ENCODE results near the gene POU3F1.

The POU3F1 gene

DNA sequence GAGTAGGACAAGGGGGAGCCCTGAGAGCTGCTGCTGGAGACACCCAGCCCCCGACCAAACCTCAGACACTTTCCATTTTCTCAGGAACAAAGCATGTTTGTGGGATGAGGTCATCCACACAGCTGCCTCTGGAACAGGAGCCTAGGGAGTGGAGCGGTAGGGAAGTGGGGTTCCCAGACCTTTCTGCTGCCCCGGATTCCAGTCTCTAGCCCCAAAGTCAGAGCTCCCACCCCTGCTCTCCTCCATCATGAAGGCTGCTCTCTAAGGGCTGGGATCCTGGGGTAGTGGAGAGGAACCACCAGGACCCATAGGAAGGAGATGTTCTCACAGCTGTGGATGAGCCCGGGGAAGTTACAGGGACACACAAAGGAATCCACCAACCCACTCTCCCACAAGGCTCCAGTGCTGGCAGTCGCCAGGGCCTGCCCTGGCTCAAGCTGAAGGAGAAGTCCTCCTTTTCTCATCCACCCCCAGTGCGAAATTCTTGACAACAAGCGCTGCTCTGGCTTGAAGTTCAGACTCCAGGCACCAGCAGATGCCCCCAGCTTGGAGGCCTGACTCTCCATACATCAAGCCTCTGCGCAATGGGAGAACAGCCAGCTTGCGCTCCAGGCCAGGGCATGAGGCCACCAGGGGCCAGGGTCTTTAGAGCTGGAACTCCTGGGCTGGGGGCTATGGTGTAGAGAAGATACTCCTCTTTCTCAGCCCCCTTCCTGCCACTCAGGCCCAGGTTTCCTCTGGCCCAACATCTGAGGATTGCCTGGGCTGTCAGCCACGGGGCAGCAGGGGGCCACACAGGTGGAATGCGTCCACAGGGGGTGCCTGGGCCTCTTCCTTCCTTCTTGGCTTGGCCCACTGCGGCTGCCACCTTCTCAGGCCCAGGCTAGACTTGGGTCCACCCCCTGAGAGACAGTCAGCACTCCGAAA is 45.8 kb downstream of the POU3F1 start:
- DNase-seq, result no peak

DNA sequence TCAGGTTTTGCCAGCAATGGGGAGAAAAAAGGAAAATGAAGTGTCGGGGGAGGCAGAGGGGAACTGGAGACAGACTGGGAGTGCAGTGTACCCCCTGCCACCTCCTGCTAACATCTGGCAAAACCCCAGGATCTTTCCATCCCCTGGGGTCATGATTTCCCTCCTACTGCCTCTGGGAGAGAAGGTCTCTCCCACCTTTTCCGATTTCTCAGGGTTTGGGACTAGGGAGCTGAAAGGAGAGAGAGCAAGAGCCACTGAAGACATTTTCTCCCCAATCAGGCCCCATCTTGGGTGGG is 46.4 kb downstream of the POU3F1 start:
- DNase-seq, result no peak

DNA sequence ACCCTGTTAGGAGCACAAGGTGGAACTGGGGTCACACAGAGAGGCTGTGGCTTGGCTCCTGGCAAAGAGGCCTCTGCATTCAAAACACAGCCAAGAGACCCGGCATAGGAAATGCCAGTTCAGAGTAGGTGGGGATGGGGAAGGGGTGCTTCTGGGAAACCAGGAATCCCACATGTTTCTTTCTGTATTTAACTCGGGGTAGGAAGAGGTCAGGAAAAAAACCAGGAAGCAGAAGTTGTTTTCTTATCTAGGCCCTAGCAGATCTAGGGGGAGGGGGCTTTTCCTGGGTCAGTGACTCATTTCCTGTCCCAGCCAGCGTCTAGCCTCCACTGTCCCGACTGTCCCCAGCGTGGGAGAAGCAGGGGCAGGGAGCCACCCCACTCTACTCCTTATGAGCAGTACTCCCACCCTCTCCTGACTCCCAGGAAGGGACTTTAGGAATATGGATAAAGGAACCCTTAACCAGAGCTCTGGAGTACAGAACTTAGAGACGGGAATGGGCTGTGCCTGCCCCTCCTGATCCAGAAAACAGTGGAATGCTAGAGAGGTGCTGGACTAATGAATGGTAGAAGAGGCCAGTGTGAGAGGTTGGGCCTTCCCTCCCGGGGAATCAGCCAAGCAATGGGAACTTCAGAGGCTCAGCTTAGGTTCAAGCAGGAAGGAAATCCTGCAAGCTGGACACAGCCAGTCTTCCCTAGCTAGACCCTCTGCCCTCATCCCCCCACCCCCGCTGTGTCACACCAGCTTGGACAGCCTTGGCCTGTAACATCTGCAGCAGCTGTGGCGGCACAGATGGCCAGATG is 47.0 kb downstream of the POU3F1 start:
- DNase-seq, result peak in 1 of 2 experiments; percentile 13

DNA sequence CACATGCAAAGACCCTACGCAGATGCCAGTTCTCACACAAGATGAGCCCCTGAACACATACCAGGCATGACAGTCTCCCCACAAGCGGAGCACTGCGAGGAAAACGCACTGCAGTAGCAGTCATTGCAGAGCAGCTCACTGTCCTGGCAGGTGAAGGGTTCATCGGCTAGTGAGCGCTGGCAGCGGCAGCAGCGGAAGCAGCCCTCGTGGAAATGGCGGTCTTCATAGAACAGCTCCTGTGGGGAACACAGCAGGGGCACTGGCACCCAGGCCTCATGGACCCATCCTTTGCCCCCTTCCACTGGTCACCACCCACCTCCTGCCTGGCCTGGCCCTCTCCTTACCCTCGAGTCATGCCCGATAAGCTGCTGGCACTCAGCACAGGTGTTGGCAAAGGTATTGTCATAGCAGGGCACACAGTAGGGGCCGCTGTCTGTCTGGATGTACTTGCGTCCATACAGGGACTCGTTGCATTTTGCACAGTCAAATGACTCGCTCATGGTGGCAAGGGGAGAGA is 47.6 kb downstream of the POU3F1 start:
- DNase-seq, result no peak

DNA sequence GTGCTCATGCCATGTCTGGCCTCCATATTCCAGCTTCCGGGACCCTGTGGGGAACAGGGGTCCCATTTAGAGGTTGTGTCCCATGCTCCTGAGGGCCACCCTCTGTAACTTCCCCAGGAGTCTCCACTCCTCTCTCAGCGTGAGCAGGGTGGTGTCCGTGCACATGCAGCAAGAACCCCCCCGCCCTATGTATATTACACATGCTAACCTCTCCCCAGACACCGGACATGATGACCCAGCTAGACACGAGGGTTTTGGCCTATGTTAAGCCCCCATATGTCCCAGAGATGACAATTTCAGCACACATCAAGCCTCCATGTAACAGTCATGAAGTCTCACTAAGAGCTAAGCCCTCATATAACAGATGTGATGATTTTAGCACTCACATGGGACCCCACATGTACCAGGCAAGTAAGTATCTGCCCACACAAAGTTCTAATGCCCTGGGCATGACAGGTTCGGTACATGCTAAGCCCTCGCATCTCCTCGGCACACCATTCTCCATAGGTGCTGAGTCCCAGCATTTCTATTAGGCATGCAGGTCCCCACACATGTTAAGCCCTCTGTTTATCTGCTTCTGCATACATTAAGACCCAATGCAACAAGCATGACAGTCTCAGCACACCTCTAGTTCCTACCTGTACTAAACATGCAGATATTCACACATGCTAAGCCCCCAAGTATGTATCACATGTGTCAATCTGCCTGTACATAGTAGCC is 48.3 kb downstream of the POU3F1 start:
- DNase-seq, result no peak

DNA sequence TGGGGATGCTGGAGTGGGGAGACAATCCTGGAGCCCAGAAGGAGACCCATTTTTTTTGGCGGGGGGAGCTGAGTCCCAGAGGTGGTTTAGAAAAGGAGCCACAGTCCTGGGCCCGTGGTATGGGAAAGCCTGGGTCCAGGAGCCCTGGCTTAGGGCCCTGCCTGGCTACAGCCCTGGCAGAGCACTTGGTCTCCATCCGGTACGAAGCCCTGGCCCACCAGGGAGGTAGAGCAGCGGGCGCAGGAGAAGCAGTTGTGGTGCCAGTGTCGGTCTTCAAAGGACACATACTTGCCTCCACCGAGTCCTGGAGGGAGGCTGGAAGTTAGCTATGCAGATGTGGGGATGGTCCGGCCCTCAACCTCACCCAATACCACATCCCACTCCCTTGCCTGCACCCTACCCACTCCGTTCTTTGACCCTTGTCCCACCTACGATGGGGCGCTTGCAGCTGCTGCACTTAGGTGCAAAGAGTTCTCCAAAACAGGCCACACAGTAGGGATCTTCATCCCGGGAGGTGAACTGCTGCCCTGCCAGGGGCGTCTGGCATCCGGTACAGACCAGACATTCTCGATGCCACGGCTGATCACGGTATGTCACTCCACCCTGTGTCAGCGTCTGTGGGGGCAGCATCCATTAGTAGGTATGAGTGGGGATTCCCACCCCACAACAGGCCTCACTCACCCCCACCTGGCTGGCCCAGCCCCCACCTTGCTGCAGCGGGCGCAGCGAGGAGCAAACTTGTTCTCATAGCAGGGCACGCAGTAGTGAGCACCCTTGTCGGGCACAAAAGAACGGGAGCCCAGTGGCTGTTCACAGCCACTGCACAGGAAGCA is 49.1 kb downstream of the POU3F1 start:
- DNase-seq, result no peak

DNA sequence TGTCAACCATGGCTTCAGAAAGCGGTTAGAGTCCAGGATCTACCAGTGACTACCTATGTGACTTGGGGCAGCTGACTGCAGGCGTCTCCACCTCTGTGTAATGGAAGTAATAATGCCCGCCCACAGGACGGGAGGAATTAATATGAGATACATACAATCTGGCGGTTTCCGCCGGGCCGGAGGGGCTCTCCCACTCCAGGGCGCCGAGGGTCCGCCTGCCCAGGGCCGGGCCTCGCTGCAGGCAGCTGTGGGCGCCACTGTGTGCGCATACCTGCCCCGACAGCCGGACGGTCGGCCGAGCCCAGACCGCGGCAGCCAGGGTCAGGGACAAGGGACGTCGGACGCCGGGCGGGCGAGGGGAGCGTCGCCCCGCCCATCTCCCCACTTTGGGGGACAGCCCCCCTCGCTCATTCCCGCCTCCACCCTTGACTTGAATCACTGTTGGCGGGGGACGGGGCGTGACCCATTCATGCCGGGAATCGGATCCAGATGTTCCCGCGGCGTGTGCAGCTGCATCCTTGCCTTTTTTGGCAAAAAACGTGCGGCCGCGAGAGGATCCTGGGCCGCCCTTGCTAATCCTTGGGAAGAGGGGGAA is 50.7 kb downstream of the POU3F1 start:
- no peak for DNase-seq

DNA sequence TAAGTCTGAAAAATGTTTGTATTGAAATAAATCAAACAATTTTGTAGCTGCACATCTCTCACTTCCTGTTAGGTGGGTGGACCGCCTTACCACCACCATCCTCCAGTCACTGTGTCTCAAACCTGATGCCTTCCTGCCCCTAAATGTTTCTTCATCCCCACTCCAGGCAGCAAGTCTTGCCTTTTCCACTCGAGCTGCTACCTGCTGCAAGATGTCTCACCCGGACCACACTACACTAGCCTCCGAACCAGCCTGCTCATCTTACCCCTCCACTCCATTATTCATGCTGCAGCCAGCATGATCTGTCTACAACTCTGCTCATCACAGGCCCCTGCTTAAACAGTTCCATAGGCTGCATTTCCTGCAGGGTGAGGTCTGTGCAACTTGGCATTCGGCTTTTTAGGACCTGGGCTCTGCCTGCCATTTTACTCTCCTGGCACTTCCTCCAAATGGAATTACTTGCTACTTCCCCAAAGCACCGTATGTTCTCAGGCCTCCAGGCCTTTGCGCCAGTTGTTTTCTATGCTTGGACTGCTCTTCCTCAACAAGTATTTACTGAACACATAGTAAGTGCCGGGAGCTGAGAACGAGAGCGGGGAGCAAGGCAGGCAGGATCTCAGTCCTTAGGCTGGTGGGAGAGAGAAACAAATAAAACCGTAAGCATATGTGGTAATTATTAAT is 51.6 kb downstream of the POU3F1 start:
- no peak for DNase-seq
